Pons (tissue), 1 donor: ENCODE results near the gene AFF3.

Experiments used
- DNase-seq: peaks from one replicate; pipeline ENCODE4 v3.0.0-alpha.2; 2016; ENCODE audit warnings: low spot score

The AFF3 gene

DNA sequence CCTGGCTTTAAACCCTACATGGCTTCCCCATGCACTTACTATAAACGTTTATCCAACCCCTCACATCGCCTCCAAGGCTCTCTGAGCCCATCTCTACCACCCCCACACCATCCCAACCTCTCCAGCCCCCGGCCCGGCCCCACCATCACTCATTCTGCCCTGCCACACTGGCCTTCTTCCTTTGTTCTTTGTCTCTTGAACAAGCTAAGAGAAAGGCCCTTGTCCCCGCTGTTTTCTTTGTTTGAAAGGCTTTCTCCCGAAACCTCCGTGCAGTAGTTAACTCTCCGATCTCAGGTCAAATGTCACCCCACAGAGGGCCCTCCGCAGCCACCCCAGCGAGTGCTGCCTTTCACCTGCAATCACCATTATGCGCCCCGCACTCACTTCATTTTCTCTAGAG, 100.4 kb downstream of the AFF3 start:
- peak; percentile 71 for DNase-seq

DNA sequence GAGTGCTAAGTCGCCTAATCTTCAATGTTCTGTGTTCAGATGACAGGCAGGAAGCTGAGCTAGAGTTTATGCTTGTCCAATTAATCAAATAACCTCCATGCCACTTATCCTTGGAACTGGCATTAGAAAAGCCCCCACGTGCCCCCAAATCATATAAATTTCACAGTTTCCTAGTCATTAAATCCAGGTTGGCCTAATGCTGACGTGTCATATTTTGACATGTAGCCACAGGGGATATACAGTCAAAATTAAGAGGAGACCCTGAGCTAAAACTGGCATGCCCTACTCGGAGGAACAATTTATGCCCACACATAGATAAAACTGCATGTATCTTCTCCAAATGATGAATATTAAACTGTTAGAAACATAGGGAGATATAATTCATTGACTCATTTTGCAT, 101.0 kb downstream of the AFF3 start:
- no peak for DNase-seq

DNA sequence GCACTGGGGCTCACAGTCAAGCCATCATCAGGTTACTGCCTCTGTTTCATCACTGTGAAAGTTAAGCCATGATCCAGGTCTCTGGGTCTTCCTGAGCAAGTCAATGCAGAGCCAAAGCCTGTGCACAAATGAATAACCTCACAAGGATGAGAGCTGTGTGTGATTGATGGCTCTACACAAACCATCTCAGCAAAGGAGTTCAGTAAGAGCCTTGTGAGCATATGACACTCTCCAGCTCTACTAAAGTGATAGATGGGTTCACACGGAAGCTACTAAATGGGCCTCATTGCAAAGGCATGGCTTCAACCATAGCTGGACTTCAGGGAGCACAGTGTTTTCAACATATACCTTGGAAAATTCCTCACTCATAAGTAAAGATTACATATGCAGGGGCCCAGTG, 101.5 kb downstream of the AFF3 start:
- DNase-seq, result no peak

DNA sequence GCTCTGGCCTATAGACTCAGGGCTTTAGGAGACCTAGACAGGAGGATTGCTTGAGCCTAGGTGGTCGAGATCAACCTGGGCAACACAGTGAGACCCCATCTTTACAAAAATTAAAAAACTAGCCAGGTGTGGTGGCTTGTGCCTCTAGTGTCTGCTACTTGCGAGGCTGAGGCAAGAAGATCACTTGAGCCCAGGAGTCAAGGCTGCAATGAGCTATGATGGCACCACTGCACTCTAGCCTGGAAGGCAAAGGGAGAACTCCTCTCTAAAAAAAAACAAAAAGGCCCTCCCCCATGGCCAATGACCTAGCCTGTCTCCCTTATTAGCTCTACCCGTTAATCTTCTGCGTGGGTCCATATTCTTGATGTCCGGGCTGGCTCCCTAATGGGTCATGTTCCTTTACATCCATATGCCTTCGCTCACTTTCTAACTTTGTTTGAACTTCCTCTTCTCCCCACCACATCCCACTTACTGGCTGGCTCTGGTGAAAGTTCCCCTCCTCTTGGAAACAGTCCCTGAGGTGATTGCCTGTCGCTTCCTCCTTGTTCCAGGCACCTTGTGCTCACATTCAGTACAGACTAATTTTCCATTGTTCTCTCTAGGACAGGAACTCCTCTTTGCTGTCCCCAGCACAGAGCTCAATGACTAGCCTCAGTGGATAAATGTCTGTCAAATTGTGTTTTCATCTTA, 103.0 kb downstream of the AFF3 start:
- DNase-seq, result no peak

DNA sequence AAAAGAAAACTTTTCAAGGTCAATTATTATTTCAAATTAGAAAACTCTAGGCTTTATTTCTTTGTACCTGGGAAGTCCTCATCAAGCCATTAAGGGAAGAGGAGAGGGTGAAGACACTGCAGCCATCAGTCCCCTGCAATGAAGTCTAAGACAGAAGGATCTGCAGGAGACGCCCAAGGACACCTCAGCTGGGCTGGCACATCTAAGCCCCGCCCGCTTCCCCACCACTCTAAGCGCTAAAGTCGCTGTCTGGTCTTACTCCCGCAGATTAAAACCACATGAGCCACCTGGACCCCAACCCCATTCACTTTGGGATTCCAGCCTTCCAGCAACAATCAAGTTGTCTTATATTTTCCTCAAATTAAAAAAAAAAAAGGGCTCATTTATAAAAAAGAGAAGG, 104.4 kb downstream of the AFF3 start:
- DNase-seq, result no peak

DNA sequence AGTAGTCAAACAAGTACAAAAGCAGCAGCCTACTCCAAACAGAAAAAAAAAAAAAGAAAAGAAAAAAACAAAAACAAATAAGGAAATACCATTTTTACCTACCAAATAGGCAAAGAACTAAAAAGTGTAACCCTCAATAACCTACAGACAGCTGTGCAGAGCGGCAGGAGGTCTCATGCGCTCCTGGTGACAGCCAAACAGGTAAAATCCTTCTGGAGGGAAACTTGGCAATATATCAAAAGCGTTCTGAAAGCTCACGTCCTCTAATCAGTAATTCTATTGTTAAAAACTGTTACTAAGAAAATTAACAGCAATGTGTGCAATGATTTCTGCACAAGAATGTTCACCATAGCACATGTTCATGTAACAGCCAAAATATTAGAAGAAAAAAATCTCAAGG, 105.6 kb downstream of the AFF3 start:
- no peak for DNase-seq

DNA sequence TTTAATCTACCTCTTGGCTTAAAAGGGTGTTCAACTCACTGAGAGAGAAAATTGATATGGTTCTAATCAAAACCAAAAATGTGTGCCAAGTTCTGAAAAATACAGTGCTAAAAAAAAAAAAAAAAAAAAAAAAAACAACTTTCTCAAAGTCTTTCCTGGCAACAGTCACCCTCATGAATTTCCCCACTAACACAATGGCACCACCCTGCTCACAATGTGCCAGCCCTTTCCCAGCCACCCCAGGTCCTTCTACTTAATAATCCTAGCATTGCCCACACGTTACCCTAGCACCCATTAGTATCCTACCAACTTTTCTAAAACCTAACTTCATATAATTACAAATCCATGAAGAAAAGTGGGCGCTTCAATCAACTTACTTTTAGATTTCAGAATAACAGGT, 106.4 kb downstream of the AFF3 start:
- DNase-seq, result no peak

DNA sequence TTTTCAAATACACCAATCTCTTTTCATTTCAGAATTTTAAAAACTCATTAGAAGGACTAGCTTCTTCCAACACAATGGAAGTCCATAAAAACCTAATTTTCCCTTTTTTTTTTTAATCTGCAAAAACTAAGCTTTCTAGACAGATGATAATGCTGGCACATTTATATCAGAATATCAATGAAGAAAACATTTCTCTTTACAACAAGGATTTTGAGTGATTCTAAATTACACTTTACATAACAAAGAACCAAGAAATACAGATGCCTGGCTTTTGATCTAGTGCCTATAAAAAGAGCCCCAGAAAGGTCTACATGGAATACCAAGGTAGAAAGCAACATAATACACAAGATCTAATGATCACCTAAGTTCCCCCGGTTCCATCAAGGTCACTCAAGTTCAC, 108.0 kb downstream of the AFF3 start:
- no peak for DNase-seq

DNA sequence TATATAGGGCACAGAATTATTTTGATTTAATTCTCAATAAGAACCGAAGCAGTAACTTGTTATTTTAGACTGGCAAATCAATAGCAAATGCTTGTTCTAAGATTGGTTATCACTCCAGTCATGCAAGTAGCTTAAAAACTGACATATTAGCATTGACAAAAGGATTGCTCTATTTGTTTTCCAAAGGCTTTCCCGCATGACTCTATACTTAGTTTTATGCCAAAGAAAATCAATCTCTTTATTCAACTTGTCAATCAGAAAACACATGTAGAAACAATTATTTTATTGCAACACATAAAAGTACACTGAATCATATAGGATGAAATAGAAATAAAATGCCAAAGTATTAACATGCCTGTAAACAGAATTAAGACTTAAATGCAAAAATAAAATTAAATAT, 108.4 kb downstream of the AFF3 start:
- no peak for DNase-seq

DNA sequence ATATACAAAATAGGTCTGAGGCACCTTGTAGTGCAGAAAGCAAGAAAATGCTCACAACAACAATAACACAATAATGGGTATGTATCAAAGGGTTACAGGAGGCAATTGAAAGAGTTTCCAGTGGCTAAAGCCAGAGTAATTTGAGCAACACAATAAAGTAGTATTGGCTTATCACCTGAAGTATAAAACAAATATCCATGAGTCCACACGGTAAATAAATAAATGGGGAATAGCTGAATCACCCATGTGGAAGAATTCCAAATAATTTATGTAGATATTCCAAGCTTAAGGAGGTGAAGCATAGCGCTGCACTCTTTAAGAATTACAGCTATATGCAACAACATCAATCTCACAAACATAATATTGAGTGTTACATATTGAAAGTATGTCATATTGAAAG, 110.8 kb downstream of the AFF3 start:
- no peak for DNase-seq

DNA sequence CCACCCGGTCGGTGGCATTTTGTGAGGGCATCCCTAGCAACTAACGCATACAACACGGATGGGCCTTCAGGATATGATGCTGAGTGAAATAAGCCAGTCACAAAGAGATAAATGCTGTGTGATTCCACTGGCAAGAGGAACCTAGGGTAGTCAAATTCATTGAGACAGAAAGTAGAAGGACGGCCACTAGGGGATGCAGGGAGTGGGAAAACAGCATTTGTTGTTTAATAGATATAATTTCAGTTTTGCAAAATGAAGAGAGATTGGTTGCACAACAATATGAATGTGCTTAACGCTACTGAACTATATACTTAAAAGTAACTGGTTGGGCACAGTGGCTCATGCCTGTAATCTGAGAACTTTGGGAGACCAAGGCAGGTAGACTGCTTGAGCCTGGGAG, 112.9 kb downstream of the AFF3 start:
- DNase-seq, result no peak

DNA sequence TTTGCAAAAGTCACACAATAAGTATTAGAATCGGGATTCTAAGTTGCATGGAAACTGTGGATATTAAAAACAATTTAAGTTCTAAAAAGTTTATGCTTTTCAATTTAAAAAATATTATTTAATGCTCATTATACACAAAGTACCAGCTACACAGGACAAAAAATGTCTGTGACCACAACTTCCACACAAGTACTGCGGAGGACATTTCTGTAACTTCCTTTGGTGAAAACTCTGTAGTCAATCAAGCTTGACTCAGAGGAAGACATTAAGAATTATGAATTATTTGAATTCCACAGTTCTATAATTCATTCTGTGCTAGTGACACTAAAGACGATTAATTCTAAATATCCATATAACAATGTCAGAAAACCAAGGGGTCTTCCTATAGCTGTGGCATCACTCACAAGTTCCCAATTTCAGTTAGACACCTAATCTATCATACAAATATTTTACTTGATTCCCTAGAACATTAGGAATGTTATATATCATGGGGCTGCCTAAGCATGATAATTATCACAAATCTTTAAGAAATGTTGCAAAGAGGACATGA, 120.5 kb downstream of the AFF3 start:
- DNase-seq, result no peak

DNA sequence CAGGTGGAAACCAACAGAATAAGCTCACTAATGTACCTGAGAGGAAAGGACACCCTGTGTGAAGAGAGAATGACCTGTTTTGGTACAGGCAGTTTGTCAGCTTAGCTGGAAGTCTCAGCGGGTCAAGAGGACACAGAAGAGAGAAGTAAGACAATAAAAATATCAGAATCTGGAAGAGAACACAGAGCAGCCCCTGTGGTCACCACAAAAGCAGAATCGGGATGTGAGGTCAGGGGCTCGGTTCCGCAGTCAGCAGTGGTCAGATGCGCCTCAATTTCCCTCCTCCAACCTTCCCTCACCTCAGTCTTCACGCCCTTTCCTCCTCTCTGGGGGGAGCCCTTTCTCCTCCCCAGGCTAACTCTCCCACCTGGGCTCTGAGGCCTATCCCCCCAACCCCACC, 122.9 kb downstream of the AFF3 start:
- DNase-seq, result no peak

DNA sequence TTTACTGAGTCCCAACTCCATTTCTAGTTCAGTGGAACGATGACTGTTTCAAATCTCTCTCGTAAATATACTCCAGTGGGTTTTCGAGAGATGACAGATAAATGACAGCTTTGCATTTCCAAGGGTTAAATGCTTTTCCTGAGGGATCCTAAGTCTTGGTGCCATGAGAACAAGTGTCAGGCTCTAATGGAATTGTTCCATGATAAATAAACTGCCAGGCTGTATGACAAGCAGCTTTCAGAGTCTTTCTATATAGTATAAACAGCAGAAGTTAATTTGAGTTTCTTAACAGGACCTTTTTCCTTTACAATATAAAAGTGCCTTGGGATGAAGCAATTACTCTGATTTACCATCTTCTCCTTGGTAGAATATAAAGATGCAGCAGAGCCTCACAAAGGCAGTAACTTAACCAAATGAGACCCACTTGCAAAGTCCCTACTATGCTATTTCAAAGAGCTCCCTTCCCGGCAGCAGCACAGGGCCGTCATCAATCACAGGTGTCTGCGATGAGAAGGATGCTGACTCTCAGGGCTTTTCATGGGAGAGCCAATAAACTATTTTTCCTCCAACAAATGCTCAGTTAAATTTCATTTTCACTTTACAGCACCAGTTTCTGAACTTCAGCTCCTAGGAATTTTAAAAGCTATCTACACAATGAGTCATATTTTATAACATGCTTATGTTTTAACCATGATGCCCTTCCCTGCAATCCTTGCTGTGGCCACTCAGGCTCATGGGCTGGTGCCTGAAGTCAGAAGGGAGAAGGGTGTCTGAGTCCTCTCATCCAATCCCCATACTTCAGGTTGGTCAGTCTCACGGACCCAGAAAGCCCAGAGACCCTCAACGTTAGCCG, 123.8 kb downstream of the AFF3 start:
- no peak for DNase-seq

DNA sequence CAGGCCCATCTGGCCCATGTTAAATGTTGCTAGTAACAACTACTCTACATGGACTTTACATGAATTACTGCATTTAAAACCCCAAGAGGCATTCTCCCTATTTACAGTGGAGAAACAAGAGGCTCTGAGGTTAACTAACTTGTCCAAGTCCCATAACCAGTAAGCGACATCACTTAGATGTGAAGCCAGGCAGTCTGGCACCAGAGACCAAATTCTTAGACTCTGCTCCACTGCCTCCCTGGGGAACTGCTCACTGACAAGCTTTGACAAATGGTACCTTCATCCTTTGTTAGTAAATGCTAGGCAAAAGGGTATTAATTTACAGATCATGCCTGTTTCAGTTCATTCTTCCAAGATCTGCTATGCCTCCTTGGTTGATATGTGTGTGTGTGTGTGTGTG, 124.8 kb downstream of the AFF3 start:
- DNase-seq, result no peak

DNA sequence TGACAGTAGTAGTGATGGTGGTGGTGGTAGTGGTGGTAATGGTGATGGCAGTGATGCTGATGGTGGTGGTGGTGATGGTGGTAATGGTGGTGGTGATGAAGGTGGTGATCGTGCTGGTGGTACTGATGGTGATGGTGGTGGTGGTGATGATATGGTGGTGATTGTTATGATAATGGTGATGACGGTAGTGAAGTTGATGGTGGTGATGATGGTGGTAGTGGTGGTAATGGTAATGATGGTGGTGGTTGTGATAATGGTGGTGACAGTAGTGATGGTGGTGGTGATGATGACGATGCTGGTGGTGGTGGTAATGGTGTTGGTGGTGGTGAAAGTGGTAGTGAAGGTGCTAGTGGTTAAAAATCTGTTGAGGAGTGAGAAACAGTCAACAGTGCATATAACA, 125.6 kb downstream of the AFF3 start:
- DNase-seq, result no peak

DNA sequence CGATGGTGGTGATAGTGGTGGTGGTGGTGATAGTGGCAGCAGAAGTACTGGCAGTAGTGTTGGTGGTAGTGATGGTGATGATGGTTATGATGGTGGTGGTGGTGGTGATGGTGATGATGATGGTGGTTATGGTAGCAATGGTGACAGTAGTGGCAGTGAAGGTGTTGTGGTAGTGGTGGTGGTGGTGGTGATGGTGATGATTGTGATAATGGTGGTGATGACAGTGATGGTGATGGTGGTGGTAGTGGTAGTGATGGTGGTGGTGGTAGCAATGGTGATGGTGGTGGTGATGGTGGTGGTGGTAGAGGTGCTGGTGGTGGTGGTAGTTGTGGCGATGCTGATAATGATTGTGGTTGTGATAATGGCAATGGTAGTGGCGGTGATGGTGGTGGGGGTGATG, 126.5 kb downstream of the AFF3 start:
- no peak for DNase-seq

DNA sequence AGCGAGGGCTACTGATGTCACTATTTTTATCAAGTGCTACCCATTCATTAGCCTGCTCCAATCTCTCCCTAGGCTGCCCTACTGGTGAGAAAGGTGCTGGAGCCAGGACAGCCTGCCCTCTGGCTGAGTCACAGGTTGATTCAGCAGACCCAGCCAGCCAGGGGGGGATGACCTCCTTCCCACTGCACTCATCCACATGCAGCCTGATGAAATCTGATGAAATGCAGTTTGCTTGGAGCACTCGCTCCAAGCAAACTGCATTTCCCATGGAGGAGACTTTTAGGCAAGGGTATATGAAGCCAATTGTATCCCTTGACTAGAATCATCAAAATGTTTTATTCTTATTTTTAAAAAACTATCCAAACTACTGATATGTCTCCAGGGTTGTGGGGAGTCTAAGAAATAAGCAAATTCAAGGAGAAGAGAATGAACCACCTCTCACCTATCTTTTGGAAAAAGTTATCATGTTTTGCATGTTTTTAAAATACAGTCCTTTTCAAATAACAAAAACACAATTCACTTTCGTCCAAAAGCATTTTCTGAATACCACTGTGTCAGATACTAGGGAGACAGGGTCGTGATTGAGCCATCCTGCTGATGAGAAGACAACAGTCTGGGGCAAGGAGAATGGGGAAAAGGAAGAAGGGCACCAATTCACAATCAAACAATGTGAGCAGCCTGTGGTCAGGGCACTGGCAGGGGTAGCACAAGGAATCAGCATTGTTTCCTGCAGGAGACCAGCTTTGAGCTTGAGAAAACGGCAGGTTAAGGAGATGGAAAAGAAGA, 128.3 kb downstream of the AFF3 start:
- DNase-seq, result no peak

DNA sequence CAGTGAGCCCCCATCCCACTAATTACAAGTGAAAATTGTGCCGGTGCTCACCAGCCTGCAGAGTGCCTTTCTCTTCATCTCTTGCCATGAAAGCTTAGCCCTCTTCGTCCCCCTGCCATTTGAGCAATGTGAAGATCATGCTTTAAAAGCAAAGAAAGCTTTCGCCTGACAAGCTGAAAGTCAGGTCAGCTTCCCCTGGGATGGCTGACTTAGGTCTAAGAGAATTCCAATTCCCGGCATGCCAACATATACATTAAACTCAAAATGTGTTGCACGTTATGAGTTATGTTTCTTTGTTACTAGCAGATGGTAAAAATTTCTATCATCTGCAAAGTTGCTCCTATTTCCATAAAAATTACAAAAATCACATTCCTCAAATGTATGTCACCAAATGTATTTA, 129.8 kb downstream of the AFF3 start:
- no peak for DNase-seq

DNA sequence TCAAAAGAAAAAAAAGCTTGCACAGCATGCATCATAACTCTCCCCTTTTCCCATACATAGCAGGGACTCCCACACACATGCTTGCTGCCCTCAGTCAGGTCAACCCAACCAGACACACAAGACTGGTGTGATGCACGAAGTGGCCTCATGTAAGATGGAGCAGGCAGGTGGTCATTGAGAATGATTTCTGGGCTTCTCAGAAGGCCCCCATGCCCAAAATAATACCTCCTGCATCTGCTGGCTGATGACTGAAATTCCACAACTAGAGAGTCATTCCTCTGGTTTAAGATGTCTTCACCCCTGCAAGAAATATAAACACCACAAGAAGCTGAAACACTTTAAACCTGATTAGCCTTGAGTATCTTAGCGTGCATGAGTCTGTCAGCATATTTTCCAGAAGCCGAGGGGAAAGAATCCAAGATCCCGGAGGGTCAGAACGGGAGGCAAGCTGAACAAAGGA, 131.1 kb downstream of the AFF3 start:
- no peak for DNase-seq

DNA sequence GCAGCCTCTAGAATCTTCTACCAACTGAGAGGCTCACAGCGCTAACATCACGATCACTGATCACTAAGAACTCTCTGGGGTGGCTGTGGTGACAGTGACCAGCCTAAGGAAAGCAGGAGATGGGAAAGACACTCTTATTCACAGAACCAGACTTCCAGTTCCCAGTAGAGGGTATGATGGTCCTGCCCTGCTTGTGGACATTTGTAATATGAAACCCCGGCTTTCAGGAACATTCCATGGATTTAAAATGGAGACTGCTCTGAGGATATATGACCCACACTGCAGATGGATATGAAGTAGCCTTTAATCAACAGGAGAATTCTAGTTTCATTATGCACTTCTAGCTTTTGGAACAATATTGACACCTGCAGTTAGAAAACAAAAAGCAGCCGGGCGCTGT, 131.8 kb downstream of the AFF3 start:
- no peak for DNase-seq

DNA sequence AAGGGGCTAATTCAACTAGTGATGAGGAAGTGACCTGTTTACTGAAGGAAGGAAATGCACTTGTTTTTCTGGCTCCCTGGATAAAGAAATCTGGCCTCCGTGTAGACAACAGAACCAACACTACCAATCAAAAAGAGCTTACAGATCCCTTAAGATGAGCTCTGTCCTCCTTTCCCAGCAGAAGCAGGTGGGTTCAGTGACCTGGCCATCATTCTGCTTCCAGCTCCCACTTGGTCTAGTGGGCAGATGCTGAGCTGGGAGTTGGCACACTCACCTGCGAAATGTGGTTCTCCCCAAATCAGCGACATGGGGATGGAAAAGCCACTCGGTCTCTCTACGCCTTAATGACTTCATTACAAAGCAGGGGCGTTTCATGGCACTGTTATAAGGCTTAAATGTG, 132.6 kb downstream of the AFF3 start:
- no peak for DNase-seq

DNA sequence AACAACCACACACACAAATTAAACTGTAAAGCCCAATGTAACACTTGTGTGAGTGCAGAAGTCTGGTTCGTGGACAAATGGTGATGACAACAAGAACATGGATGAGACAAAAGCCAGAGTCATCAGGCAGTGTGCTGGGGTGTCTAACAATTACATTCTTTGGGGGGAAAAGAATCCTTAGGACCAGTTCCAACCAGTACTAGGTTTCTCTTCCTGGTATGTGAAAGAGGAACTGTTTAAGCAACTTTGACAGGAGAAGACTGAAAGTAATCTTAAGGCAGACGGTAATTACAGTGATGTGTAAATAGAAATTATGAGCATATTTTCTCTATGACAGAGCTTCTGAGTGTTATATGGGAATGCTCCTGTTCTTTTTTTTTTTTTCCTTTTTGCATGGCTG, 133.4 kb downstream of the AFF3 start:
- peak; percentile 39 for DNase-seq
